ENCODE results near the gene SP110. TPM values are rescaled to one million over a fixed set of nuclear protein-coding genes. Genes with fewer than 3 reads are reported as not detected.

SP110 gene
- total and polyA plus RNA-seq, 2 donors (not counting 3 experiments of a cell fraction or from before 2014, with no cell fraction given): 10.2 to 10.7 TPM

DNA sequence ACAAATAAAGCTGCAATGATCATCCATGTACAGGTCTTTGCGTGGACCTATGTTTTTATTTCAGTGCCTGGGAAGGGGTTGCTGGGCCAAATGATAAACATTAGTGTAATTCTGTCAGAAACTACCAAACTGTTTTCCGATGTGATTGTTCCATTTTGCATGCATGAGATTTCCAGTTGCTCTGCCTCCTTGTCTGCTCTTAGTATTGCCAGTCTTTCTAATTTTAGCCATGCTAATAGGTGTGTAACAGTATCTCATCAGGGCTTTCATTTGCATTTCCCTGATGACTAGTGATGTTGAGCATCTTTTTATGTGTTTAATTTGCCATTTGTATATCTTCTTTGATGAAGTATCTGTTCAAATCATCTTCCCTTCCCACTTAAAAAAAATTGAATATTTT, 67.5 kb downstream of the SP110 start:
- CTCF ChIA-PET: interaction anchor here (0.7 to 3.3 kb wide), 3 partner anchors 7 to 85 kb away, joined by 3 to 39 read pairs (median 5); no protein-coding TSS in a partner anchor
- Histone ChIP-seq H3K4me1 (ENCODE audit: control insufficient read depth, extremely low read depth, insufficient read depth, low read length) (no peaks in the 10 kb centered on the region), H3K9ac (replicated peaks; ENCODE audit: extremely low read depth, insufficient read depth, low read length) (no peak overlapping the region), H3K27ac (ENCODE audit: insufficient read depth, low read depth, low read length) (no peak overlapping the region), H2AFZ (ENCODE audit: low read depth, low read length) (no peak overlapping the region), H3K4me2 (ENCODE audit: insufficient read depth, low read length) (no peak overlapping the region), H3K4me3 (replicated peaks in 1 of 3; ENCODE audit: insufficient read depth in 1 of 3, low read depth in 1 of 3, low read length in 3 of 3) (no peak overlapping the region), H3K9me1 (replicated peaks; ENCODE audit: control insufficient read depth, extremely low read depth, insufficient read depth, low read length) (no peaks in the 10 kb centered on the region), H3K27me3 (ENCODE audit: control insufficient read depth in 2 of 2, insufficient read depth in 2 of 2, low read length in 2 of 2) (no peaks in the 10 kb centered on the region), H4K20me1 (replicated peaks; ENCODE audit: control insufficient read depth, extremely low read depth, insufficient read depth, low read length) (no peaks in the 10 kb centered on the region), H3K9me3 (replicated peaks; ENCODE audit: control insufficient read depth, insufficient read depth, low read length) (no peaks in the 10 kb centered on the region), H3K36me3 (ENCODE audit: control insufficient read depth in 2 of 2, extremely low read depth in 1 of 2, insufficient read depth in 2 of 2, low read length in 2 of 2) (no peaks in the 10 kb centered on the region), H3K79me2 (ENCODE audit: control insufficient read depth, insufficient read depth, low read length) (no peaks in the 10 kb centered on the region)
- BruUV-seq (replicated peaks): no TSS peak
- dilution Hi-C loops (cut with MboI; ENCODE audit: extremely low pct_ligation_motif_present, low sequenced_read_pairs): no loop called here
- no peak for TF ChIP-seq FOS (IDR thresholded peaks at IDR 0.05; ENCODE audit: borderline replicate concordance, insufficient read depth, low read length)
- TF ChIP-seq, protein P1, sequence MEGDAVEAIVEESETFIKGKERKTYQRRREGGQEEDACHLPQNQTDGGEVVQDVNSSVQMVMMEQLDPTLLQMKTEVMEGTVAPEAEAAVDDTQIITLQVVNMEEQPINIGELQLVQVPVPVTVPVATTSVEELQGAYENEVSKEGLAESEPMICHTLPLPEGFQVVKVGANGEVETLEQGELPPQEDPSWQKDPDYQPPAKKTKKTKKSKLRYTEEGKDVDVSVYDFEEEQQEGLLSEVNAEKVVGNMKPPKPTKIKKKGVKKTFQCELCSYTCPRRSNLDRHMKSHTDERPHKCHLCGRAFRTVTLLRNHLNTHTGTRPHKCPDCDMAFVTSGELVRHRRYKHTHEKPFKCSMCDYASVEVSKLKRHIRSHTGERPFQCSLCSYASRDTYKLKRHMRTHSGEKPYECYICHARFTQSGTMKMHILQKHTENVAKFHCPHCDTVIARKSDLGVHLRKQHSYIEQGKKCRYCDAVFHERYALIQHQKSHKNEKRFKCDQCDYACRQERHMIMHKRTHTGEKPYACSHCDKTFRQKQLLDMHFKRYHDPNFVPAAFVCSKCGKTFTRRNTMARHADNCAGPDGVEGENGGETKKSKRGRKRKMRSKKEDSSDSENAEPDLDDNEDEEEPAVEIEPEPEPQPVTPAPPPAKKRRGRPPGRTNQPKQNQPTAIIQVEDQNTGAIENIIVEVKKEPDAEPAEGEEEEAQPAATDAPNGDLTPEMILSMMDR (IDR thresholded peaks at IDR 0.05; ENCODE audit: extremely low read depth in 1 of 2, insufficient read depth in 1 of 2, low read depth in 1 of 2, low read length in 2 of 2): no peak
- no peak for TF ChIP-seq EZH2 (IDR thresholded peaks at IDR 0.05; ENCODE audit: borderline replicate concordance, low read depth, low read length, severe bottlenecking)
- TF ChIP-seq JUN (IDR thresholded peaks at IDR 0.05; ENCODE audit: borderline replicate concordance, insufficient read depth, insufficient read length, low read depth): no peak
- TF ChIP-seq POLR2A (IDR thresholded peaks at IDR 0.05; ENCODE audit: low read depth, low read length): no peak
- TF ChIP-seq MYC (IDR thresholded peaks at IDR 0.05; ENCODE audit: low read depth, low read length): no peak
- DNase-seq (ENCODE audit: low read depth, low spot score) (no peak), FAIRE-seq (no peak)
- intact Hi-C loops (cut with micrococcal nuclease): no loop called here
- POLR2A ChIA-PET: no interaction called here

DNA sequence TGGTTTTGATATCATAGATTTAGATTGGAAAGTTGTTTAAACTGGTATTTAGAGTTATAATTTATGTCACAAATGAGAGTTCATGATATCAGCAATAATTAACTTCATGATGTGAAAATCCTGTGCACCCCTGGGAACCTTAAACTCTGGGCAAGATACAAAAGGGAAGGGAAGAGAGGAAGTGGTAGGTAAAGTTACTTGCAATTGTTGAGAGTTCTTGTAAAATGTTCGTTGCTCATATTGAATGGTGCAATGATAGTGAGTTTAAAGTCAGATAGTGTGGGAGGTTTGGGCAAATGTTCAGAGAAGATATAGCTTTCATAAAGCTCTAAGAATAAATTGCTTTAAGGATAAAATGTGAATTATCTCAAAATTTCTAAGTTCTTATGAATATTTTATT, 75.4 kb downstream of the SP110 start:
- no peaks in the 10 kb centered on the region for H3K79me2 ChIP-seq (ENCODE audit: control insufficient read depth, insufficient read depth, low read length)
- H3K4me1 ChIP-seq (ENCODE audit: control insufficient read depth, extremely low read depth, insufficient read depth, low read length): no peaks in the 10 kb centered on the region
- DNase-seq (ENCODE audit: low read depth, low spot score) (no peak), FAIRE-seq (no peak)
- H4K20me1 ChIP-seq (replicated peaks; ENCODE audit: control insufficient read depth, extremely low read depth, insufficient read depth, low read length): no peaks in the 10 kb centered on the region
- POLR2A ChIA-PET: no interaction called here
- CTCF ChIA-PET: interaction anchor here (4.9 kb wide), 1 partner anchor 16 kb away, joined by 23 read pairs; no protein-coding TSS in a partner anchor
- TF ChIP-seq FOS (IDR thresholded peaks at IDR 0.05; ENCODE audit: borderline replicate concordance, insufficient read depth, low read length) (no peak), MYC (IDR thresholded peaks at IDR 0.05; ENCODE audit: low read depth, low read length) (no peak), EZH2 (IDR thresholded peaks at IDR 0.05; ENCODE audit: borderline replicate concordance, low read depth, low read length, severe bottlenecking) (no peak), JUN (IDR thresholded peaks at IDR 0.05; ENCODE audit: borderline replicate concordance, insufficient read depth, insufficient read length, low read depth) (no peak), POLR2AphosphoS5 (IDR thresholded peaks at IDR 0.05; ENCODE audit: insufficient read depth, low read depth, low read length) (no peak), POLR2A (IDR thresholded peaks at IDR 0.05; ENCODE audit: low read depth, low read length) (no peak), GATA2 (IDR thresholded peaks at IDR 0.05; ENCODE audit: insufficient read depth, insufficient read length, low read depth, low read length) (no peak)
- TF ChIP-seq, protein P2, sequence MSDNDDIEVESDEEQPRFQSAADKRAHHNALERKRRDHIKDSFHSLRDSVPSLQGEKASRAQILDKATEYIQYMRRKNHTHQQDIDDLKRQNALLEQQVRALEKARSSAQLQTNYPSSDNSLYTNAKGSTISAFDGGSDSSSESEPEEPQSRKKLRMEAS (IDR thresholded peaks at IDR 0.05; ENCODE audit: insufficient read depth, insufficient read length): no peak
- TF ChIP-seq, protein P1 (IDR thresholded peaks at IDR 0.05; ENCODE audit: extremely low read depth in 1 of 2, insufficient read depth in 1 of 2, low read depth in 1 of 2, low read length in 2 of 2): no peak
- no peak overlapping the region for H3K4me2 ChIP-seq (ENCODE audit: insufficient read depth, low read length)
- H3K4me3 ChIP-seq (replicated peaks in 1 of 3; ENCODE audit: insufficient read depth in 1 of 3, low read depth in 1 of 3, low read length in 3 of 3): no peak overlapping the region
- intact Hi-C loops (cut with micrococcal nuclease): no loop called here
- peaks cover 0 to 3% of the 10 kb centered on the region in 2 experiments for H3K27me3 ChIP-seq (ENCODE audit: control insufficient read depth in 2 of 2, insufficient read depth in 2 of 2, low read length in 2 of 2)
- dilution Hi-C loops (cut with MboI; ENCODE audit: extremely low pct_ligation_motif_present, low sequenced_read_pairs): no loop called here
- H3K9ac ChIP-seq (replicated peaks; ENCODE audit: extremely low read depth, insufficient read depth, low read length): no peak overlapping the region
- no peak overlapping the region for H2AFZ ChIP-seq (ENCODE audit: low read depth, low read length)
- no peak overlapping the region for H3K27ac ChIP-seq (ENCODE audit: insufficient read depth, low read depth, low read length)
- no peaks in the 10 kb centered on the region for H3K9me3 ChIP-seq (replicated peaks; ENCODE audit: control insufficient read depth, insufficient read depth, low read length)
- no TSS peak for BruUV-seq (replicated peaks)
- no peaks in the 10 kb centered on the region for H3K36me3 ChIP-seq (ENCODE audit: control insufficient read depth in 2 of 2, extremely low read depth in 1 of 2, insufficient read depth in 2 of 2, low read length in 2 of 2)
- no peaks in the 10 kb centered on the region for H3K9me1 ChIP-seq (replicated peaks; ENCODE audit: control insufficient read depth, extremely low read depth, insufficient read depth, low read length)
